HEK293 (cell line): ENCODE measurements around the gene DPF3.

Experiments
- CTCF ChIA-PET: fragments of 350-600 bp; formaldehyde crosslinking; extraction: SDS; loops from one replicate; lab custom pipeline; 2021; ENCODE audit warnings: antibody characterized with exemption; lab: Yijun Ruan, JAX
- POLR2A ChIA-PET: fragments of 300-600 bp; formaldehyde crosslinking; extraction: SDS; loops from one replicate; lab custom pipeline; 2020; ENCODE audit warnings: antibody characterized with exemption, inconsistent platforms; lab: Yijun Ruan, JAX
- H3K27ac ChIP-seq: fragments of 200-500 bp; sonication (Bioruptor generic); 2 replicates; pipeline ENCODE4 v1.5.1; 2014; ENCODE audit warnings: low read depth, low read length, control low read depth, inconsistent platforms; ENCODE audit errors: extremely low read depth
- H3K36me3 ChIP-seq, 2 experiments: fragments of 200-500 bp in 1 of 2; sonication (Bioruptor generic) in 1 of 2; 1 replicate in 1 of 2; 2 replicates in 1 of 2; pipeline ENCODE4 v1.5.1; 2014 to 2017; ENCODE audit warnings: inconsistent platforms in 2 of 2, low read length in 2 of 2; ENCODE audit not compliant: control insufficient read depth in 2 of 2, insufficient read depth in 1 of 2
- H3K4me1 ChIP-seq: fragments of 200-500 bp; sonication (Bioruptor generic); 2 replicates; pipeline ENCODE4 v1.5.1; 2014; ENCODE audit warnings: mild to moderate bottlenecking, low read length, inconsistent platforms; ENCODE audit not compliant: control insufficient read depth, insufficient read depth
- H3K4me3 ChIP-seq: 2 replicates; pipeline ENCODE4 v1.5.1; 2011; ENCODE audit warnings: low read depth, mild to moderate bottlenecking, control low read depth, low read length, moderate library complexity
- H3K9me3 ChIP-seq: fragments of 200-500 bp; sonication (Bioruptor generic); 2 replicates; pipeline ENCODE4 v1.5.1; 2014; ENCODE audit warnings: low read depth, low read length, inconsistent platforms; ENCODE audit not compliant: control insufficient read depth, insufficient read depth
- MYNN ChIP-seq: fragments of 450-650 bp; formaldehyde crosslinking; IDR thresholded peaks from 2 replicates; pipeline ENCODE4 v1.5.1; 2016; ENCODE audit warnings: missing biosample characterization, missing genetic modification characterization, borderline replicate concordance
- PBX3 ChIP-seq: sonication (generic); formaldehyde crosslinking; IDR thresholded peaks from 2 replicates; pipeline ENCODE4 v1.8.1; 2022; ENCODE audit warnings: mild to moderate bottlenecking, moderate library complexity, missing genetic modification reagents
- WT1 ChIP-seq: fragments of 450-650 bp; formaldehyde crosslinking; IDR thresholded peaks from 2 replicates; pipeline ENCODE4 v1.5.1; 2016; ENCODE audit warnings: missing biosample characterization, missing genetic modification characterization
- ZBTB6 ChIP-seq: fragments of 450-650 bp; formaldehyde crosslinking; IDR thresholded peaks from 2 replicates; pipeline ENCODE4 v1.5.1; 2017; ENCODE audit warnings: missing biosample characterization, missing genetic modification characterization
- ZFP37 ChIP-seq: fragments of 450-650 bp; formaldehyde crosslinking; IDR thresholded peaks from 2 replicates; pipeline ENCODE4 v1.5.1; 2016; ENCODE audit warnings: missing biosample characterization, missing genetic modification characterization
- ZNF157 ChIP-seq: fragments of 450-650 bp; formaldehyde crosslinking; IDR thresholded peaks from 2 replicates; pipeline ENCODE4 v1.5.1; 2016; ENCODE audit warnings: missing biosample characterization, missing genetic modification characterization
- ZNF433 ChIP-seq: fragments of 450-650 bp; formaldehyde crosslinking; IDR thresholded peaks from 2 replicates; pipeline ENCODE4 v1.5.1; 2016; ENCODE audit warnings: missing biosample characterization, missing genetic modification characterization, low read depth
- ZNF548 ChIP-seq: fragments of 450-650 bp; formaldehyde crosslinking; IDR thresholded peaks from 2 replicates; pipeline ENCODE4 v1.5.1; 2016; ENCODE audit warnings: missing biosample characterization, missing genetic modification characterization
- ZNF585B ChIP-seq: fragments of 450-650 bp; formaldehyde crosslinking; IDR thresholded peaks from 2 replicates; pipeline ENCODE4 v1.5.1; 2016; ENCODE audit warnings: missing biosample characterization, missing genetic modification characterization
- ZNF610 ChIP-seq: fragments of 450-650 bp; formaldehyde crosslinking; IDR thresholded peaks from 2 replicates; pipeline ENCODE4 v1.5.1; 2016; ENCODE audit warnings: missing biosample characterization, missing genetic modification characterization, borderline replicate concordance
- ZNF629 ChIP-seq: fragments of 450-650 bp; formaldehyde crosslinking; IDR thresholded peaks from 2 replicates; pipeline ENCODE4 v1.5.1; 2017; ENCODE audit warnings: missing biosample characterization, missing genetic modification characterization
- ZNF658 ChIP-seq: fragments of 450-650 bp; formaldehyde crosslinking; IDR thresholded peaks from 2 replicates; pipeline ENCODE4; 2016; ENCODE audit warnings: missing biosample characterization, missing genetic modification characterization
- ZSCAN16 ChIP-seq: fragments of 450-650 bp; formaldehyde crosslinking; IDR thresholded peaks from 2 replicates; pipeline ENCODE4 v1.5.1; 2016; ENCODE audit warnings: missing biosample characterization, missing genetic modification characterization
- TF ChIP-seq, protein P1 (sequence below): fragments of 450-650 bp; formaldehyde crosslinking; conservative IDR thresholded peaks from 2 replicates; pipeline ENCODE4 v1.5.1; 2016; ENCODE audit warnings: low read depth, missing biosample characterization, missing genetic modification characterization

DPF3 gene

DNA sequence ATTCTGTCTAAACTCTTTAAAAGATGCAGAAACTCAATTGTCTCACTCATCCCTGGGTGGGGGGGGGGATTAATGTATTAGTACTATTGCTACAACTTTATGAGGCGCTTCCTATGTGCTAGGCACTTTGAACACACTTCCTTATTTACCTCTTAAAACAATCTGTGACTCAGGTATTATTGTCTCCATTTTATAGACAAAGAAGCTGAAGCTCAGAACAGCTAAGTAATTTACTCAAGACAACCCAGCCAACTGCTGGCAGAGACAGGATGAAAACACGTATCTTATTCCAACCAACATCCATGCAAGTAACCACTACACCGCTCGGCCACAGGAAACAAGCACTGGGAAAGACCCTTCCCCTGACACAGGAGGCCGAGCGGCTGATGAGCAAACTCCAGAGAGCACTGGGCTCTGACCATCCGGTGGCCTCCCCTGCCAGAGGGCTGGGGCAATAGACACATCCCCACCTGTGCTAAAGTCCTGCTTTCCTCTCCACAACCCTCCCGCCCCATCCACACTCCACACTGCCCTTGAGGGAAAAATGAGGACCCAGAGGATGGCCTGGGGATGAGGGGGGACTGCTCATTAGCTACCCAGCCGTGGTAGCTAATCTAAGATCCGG is 244.2 kb downstream of the DPF3 start (continued):
- no peak for TF ChIP-seq ZNF433 (tag by site-specific recombination)

GRCh38 chr14:72647782-72648181 is 246.1 kb downstream of the DPF3 start:
- no peak overlapping the region for H3K4me3 ChIP-seq
- TF ChIP-seq MYNN (tag by site-specific recombination) (no peak), PBX3 (no peak), ZNF548 (no peak), ZFP37 (tag by site-specific recombination) (no peak), ZNF629 (tag by site-specific recombination) (no peak), WT1 (no peak)
- H3K4me1 ChIP-seq: no peaks in the 10 kb centered on the region
- H3K9me3 ChIP-seq: no peaks in the 10 kb centered on the region
- CTCF ChIA-PET: no interaction called here
- POLR2A ChIA-PET: no interaction called here
- H3K27ac ChIP-seq: no peak overlapping the region
- H3K36me3 ChIP-seq: no peaks in the 10 kb centered on the region

GRCh38 chr14:72646861-72647528 is 246.9 kb downstream of the DPF3 start:
- no peaks in the 10 kb centered on the region for H3K9me3 ChIP-seq
- POLR2A ChIA-PET: no interaction called here
- H3K4me1 ChIP-seq: no peaks in the 10 kb centered on the region
- H3K4me3 ChIP-seq: no peak overlapping the region
- CTCF ChIA-PET: no interaction called here
- no peaks in the 10 kb centered on the region for H3K36me3 ChIP-seq
- TF ChIP-seq ZNF658 (tag by site-specific recombination): no peak
- TF ChIP-seq ZNF610: no peak
- no peak for TF ChIP-seq ZBTB6
- TF ChIP-seq ZNF585B (tag by site-specific recombination): no peak
- TF ChIP-seq ZSCAN16 (tag by site-specific recombination): no peak
- TF ChIP-seq, protein P1, sequence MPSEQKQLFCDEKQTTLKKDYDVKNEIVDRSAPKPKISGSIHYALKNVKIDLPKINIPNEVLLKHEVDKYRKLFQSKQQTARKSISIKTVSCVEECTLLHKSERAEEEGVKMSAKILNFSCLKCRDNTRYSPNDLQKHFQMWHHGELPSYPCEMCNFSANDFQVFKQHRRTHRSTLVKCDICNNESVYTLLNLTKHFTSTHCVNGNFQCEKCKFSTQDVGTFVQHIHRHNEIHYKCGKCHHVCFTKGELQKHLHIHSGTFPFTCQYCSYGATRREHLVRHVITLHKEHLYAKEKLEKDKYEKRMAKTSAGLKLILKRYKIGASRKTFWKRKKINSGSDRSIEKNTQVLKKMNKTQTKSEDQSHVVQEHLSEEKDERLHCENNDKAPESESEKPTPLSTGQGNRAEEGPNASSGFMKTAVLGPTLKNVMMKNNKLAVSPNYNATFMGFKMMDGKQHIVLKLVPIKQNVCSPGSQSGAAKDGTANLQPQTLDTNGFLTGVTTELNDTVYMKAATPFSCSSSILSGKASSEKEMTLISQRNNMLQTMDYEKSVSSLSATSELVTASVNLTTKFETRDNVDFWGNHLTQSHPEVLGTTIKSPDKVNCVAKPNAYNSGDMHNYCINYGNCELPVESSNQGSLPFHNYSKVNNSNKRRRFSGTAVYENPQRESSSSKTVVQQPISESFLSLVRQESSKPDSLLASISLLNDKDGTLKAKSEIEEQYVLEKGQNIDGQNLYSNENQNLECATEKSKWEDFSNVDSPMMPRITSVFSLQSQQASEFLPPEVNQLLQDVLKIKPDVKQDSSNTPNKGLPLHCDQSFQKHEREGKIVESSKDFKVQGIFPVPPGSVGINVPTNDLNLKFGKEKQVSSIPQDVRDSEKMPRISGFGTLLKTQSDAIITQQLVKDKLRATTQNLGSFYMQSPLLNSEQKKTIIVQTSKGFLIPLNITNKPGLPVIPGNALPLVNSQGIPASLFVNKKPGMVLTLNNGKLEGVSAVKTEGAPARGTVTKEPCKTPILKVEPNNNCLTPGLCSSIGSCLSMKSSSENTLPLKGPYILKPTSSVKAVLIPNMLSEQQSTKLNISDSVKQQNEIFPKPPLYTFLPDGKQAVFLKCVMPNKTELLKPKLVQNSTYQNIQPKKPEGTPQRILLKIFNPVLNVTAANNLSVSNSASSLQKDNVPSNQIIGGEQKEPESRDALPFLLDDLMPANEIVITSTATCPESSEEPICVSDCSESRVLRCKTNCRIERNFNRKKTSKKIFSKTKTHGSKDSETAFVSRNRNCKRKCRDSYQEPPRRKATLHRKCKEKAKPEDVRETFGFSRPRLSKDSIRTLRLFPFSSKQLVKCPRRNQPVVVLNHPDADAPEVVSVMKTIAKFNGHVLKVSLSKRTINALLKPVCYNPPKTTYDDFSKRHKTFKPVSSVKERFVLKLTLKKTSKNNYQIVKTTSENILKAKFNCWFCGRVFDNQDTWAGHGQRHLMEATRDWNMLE (tag by site-specific recombination): no peak
- TF ChIP-seq ZNF157 (tag by site-specific recombination): no peak
- no peak overlapping the region for H3K27ac ChIP-seq
